Activated CD8-positive, alpha-beta memory T cell treated with anti-CD3 and anti-CD28 coated beads for 24 hours (primary cell): ENCODE results near the gene AHI1.

Experiments
- DNase-seq: peaks from one replicate; pipeline ENCODE4 v3.0.0-alpha.2; 2020

Gene AHI1

GRCh38 chr6:135497412-135498184 is at the start of gene AHI1:
TSS of gene AHI1 (minus strand) at chr6:135497740. CDS start at chr6:135492237, 5,503 bp downstream.
- DNase-seq: peak; percentile 96

GRCh38 chr6:135546680-135547418 is 49.3 kb upstream of the AHI1 start:
- DNase-seq: no peak

GRCh38 chr6:135546206-135546605 is 48.7 kb upstream of the AHI1 start:
- no peak for DNase-seq

GRCh38 chr6:135540207-135540840 is 42.8 kb upstream of the AHI1 start:
- DNase-seq: no peak

GRCh38 chr6:135537741-135538301 is 40.3 kb upstream of the AHI1 start:
- DNase-seq: peak; percentile 72

- no peak for DNase-seq
These were observed 38.5 kb upstream of the AHI1 start for GRCh38 chr6:135535989-135536414.

GRCh38 chr6:135534773-135535380 is 37.3 kb upstream of the AHI1 start:
- no peak for DNase-seq

- DNase-seq: no peak
These were observed 35.0 kb upstream of the AHI1 start for GRCh38 chr6:135532559-135532958.

GRCh38 chr6:135531954-135532490 is 34.5 kb upstream of the AHI1 start:
- no peak for DNase-seq

GRCh38 chr6:135530113-135530512 is 32.6 kb upstream of the AHI1 start:
- no peak for DNase-seq

- DNase-seq: no peak
These were observed 30.4 kb upstream of the AHI1 start for GRCh38 chr6:135527960-135528249.

GRCh38 chr6:135527116-135527959 is 29.8 kb upstream of the AHI1 start:
- DNase-seq: no peak

- no peak for DNase-seq
These were observed 28.1 kb upstream of the AHI1 start for GRCh38 chr6:135525594-135525993.

- DNase-seq: no peak
These were observed 25.6 kb upstream of the AHI1 start for GRCh38 chr6:135522965-135523692.

- DNase-seq: no peak
These were observed 23.9 kb upstream of the AHI1 start for GRCh38 chr6:135521431-135521830.

- no peak for DNase-seq
These were observed 23.2 kb upstream of the AHI1 start for GRCh38 chr6:135520781-135521180.

- DNase-seq: no peak
These were observed 21.8 kb upstream of the AHI1 start for GRCh38 chr6:135519348-135519747.

GRCh38 chr6:135517527-135517926 is 20.0 kb upstream of the AHI1 start:
- no peak for DNase-seq

- no peak for DNase-seq
These were observed 17.2 kb upstream of the AHI1 start for GRCh38 chr6:135514706-135515105.

- no peak for DNase-seq
These were observed 8.9 kb upstream of the AHI1 start for GRCh38 chr6:135506270-135506997.

- no peak for DNase-seq
These were observed 8.1 kb upstream of the AHI1 start for GRCh38 chr6:135505648-135506047.
